Transverse colon (tissue), 4 donors: ENCODE measurements around the gene ZNF664. TPM values are rescaled to one million over a fixed set of nuclear protein-coding genes. Genes with fewer than 3 reads are reported as not detected.

ENCODE experiments used
- DNase-seq: peaks from one replicate; pipeline ENCODE4 v3.0.0-alpha.2; 2019
- H3K27ac ChIP-seq, 4 donors: fragments of 200-600 bp; sonication (generic); 2 replicates each; pipeline ENCODE4 v1.5.1; 2016 to 2018; ENCODE audit warnings: inconsistent platforms in 4 of 4
- H3K27me3 ChIP-seq: fragments of 200-600 bp; sonication (generic); 2 replicates; pipeline ENCODE4 v1.5.1; 2017; ENCODE audit warnings: inconsistent platforms
- H3K36me3 ChIP-seq, 4 donors: fragments of 200-600 bp; sonication (generic); 2 replicates each; pipeline ENCODE4 v1.5.1; 2017 to 2019; ENCODE audit warnings: inconsistent platforms in 4 of 4
- H3K4me1 ChIP-seq, 4 donors: fragments of 200-600 bp; sonication (generic); 2 replicates each; pipeline ENCODE4 v1.5.1; 2017 to 2020; ENCODE audit warnings: inconsistent platforms in 4 of 4
- H3K4me3 ChIP-seq, 4 donors: fragments of 200-600 bp; sonication (generic); 1 replicate in 1 of 4; 2 replicates in 3 of 4; pipeline versions ENCODE4 v1.5.1 to v1.6.1; 2017 to 2019; ENCODE audit warnings: inconsistent platforms in 4 of 4
- H3K9me3 ChIP-seq, 2 donors: fragments of 200-600 bp; sonication (generic); 2 replicates each; pipeline ENCODE4 v1.5.1; 2017 to 2019; ENCODE audit warnings: inconsistent platforms in 2 of 2
- EP300 ChIP-seq: sonication (generic); formaldehyde crosslinking; IDR thresholded peaks from one replicate; pipeline ENCODE4 v1.6.1; 2017; ENCODE audit warnings: antibody characterized with exemption, low read depth
- POLR2A ChIP-seq: fragments of 450-650 bp; IDR thresholded peaks from one replicate; pipeline ENCODE4 v1.6.1; 2016; ENCODE audit warnings: antibody characterized with exemption, mild to moderate bottlenecking, moderate library complexity
- POLR2AphosphoS5 ChIP-seq, 3 donors: sonication (generic); formaldehyde crosslinking; IDR thresholded peaks; one replicate each; pipeline ENCODE4 v1.6.1; 2016; ENCODE audit warnings: antibody characterized with exemption in 3 of 3
- WGBS, 2 donors: methylation state at CpG; one replicate each; pipeline ENCODE4 v1.1.5; 2018; ENCODE audit warnings: low coverage in 1 of 2; 5-methylcytosine and 5-hydroxymethylcytosine counted together
- in situ Hi-C, 4 donors: fragments of 200-750 bp; cut with MboI; loops; one replicate each; pipeline versions ENCODE4 v1.15.0 to v1.15.1; 2017; ENCODE audit warnings: low sequenced_read_pairs in 3 of 4, low pct_ligation_motif_present in 1 of 4, low pct_unique_long_range_greater_than_20kb in 1 of 4
- intact Hi-C: fragments of 100-400 bp; cut with DNase I; formaldehyde crosslinking; loops from one replicate; pipeline ENCODE4 v1.15.1; 2023; ENCODE audit warnings: low total_unique reads
- total RNA-seq, 4 donors: library from RNA; depleted of rRNA; stranded (reverse); fragments of >200 nt; gene quantifications; one replicate each; pipeline ENCODE4 v1.1.0, GENCODE V29; 2016
- TF ChIP-seq, protein P1 (sequence below), 5 experiments: fragments of 200-600 bp in 3 of 5; fragments of 450-650 bp in 2 of 5; sonication (generic) in 3 of 5; IDR thresholded peaks; 1 replicate in 2 of 5; 2 replicates in 3 of 5; pipeline ENCODE4 v1.5.1; 2016 to 2017; ENCODE audit warnings: antibody characterized with exemption in 5 of 5, inconsistent platforms in 3 of 5, mild to moderate bottlenecking in 2 of 5, moderate library complexity in 1 of 5

ZNF664 gene
- total RNA-seq, 4 donors from 2014 or later = 84.4 to 144 (median 103) TPM

DNA sequence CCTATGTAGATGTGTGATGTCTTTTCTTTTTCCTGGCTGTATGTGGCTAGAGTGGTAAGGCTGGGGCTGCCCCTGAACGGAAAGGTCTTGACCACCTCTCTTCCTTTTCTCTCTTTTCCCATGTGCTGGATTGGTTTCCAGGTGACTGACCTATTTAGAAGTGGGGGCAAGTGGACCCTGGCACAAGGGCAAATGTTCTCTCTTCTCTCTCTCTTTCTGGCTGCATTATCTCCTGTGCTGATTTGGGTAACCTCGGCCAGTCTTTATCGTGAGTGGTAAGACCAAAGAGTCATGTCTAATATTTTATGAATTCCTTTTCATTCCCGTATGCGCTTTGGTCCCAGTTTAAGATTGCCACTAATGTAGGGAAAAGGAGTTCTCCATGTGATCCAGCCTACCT lies 16.2 kb downstream of the ZNF664 start:
- in situ Hi-C loops (loop anchor here in 3 of 4 donors (10.0 kb wide), 1 partner anchor 84 kb away; no protein-coding TSS in a partner anchor), intact Hi-C loops (no loop called here)
- peaks cover 0 to 8% (median 2%) of the 10 kb centered on the region in 4 donors for H3K36me3 ChIP-seq
- DNase-seq = no peak
- no peaks in the 10 kb centered on the region for H3K9me3 ChIP-seq
- H3K4me3 ChIP-seq = no peak overlapping the region
- no peak overlapping the region for H3K27ac ChIP-seq
- 93 to 95% methylated on average over 4 to 5 of the region's 5 CpGs for WGBS, 2 donors
- H3K4me1 ChIP-seq = peaks cover 0 to 39% (median 12%) of the 10 kb centered on the region in 4 donors
- no peaks in the 10 kb centered on the region for H3K27me3 ChIP-seq
- TF ChIP-seq POLR2AphosphoS5 (IDR thresholded peaks at IDR 0.05) (no peak), POLR2A (no peak), EP300 (no peak)
- TF ChIP-seq, protein P1, sequence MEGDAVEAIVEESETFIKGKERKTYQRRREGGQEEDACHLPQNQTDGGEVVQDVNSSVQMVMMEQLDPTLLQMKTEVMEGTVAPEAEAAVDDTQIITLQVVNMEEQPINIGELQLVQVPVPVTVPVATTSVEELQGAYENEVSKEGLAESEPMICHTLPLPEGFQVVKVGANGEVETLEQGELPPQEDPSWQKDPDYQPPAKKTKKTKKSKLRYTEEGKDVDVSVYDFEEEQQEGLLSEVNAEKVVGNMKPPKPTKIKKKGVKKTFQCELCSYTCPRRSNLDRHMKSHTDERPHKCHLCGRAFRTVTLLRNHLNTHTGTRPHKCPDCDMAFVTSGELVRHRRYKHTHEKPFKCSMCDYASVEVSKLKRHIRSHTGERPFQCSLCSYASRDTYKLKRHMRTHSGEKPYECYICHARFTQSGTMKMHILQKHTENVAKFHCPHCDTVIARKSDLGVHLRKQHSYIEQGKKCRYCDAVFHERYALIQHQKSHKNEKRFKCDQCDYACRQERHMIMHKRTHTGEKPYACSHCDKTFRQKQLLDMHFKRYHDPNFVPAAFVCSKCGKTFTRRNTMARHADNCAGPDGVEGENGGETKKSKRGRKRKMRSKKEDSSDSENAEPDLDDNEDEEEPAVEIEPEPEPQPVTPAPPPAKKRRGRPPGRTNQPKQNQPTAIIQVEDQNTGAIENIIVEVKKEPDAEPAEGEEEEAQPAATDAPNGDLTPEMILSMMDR (IDR thresholded peaks at IDR 0.05) = no peak

DNA sequence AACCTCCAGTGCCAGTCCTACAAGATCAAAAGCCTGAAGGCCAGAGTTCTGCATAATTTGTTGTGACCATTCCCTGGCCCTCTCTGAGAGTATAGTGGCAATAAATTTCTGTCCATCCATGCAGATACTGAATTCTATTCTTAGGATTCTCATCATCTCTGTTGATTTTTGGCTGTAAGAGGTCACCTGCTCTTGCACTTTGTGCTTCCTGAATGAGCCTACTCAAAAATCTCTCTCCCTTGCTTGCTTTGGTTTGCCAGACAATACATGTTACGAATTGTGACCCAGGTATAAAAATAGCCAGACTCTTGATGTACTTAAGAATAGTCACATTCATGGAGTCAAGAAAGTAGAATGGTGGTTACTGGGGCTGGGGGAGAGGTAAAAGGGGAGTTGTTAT lies 16.7 kb downstream of the ZNF664 start:
- no peak overlapping the region for H3K4me3 ChIP-seq
- no peaks in the 10 kb centered on the region for H3K9me3 ChIP-seq
- no peaks in the 10 kb centered on the region for H3K27me3 ChIP-seq
- no peak overlapping the region for H3K27ac ChIP-seq
- WGBS, 2 donors = 80 to 90% methylated on average over 1 of the region's 1 CpG
- in situ Hi-C loops (loop anchor here in 3 of 4 donors (10.0 kb wide), 1 partner anchor 85 kb away; no protein-coding TSS in a partner anchor), intact Hi-C loops (no loop called here)
- peaks cover 0 to 8% (median 2%) of the 10 kb centered on the region in 4 donors for H3K36me3 ChIP-seq
- no peak for TF ChIP-seq EP300
- TF ChIP-seq, protein P1 (IDR thresholded peaks at IDR 0.05) = no peak
- TF ChIP-seq POLR2AphosphoS5 (IDR thresholded peaks at IDR 0.05) = no peak
- TF ChIP-seq POLR2A = no peak
- H3K4me1 ChIP-seq = peaks cover 0 to 37% (median 12%) of the 10 kb centered on the region in 4 donors
- no peak for DNase-seq

DNA sequence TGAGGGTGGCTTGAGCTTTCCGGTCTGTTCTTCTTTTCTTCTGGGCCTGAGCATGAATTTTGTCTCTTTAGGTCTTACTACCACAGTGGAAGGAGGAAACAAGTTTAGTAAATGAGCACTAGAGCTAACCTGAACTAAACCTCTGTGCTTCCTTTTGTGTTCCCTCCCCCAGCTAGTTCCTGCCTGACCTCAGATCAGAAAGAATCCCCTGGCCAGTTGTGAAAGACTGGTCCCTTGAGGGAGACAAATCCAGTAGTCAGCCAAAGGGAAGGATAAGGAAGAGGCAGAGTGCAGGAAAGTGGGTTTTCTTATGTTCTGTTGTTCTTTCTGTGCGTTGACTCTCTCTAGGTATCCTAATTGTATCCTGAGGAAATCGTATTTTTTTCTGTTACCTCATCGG lies 17.5 kb downstream of the ZNF664 start:
- in situ Hi-C loops = no loop called here
- Histone ChIP-seq H3K4me1 (peaks cover 0 to 37% (median 12%) of the 10 kb centered on the region in 4 donors), H3K4me3 (no peak overlapping the region), H3K9me3 (no peaks in the 10 kb centered on the region), H3K36me3 (peaks cover 0 to 8% (median 2%) of the 10 kb centered on the region in 4 donors), H3K27ac (peak overlapping the region; percentile 15 to 41 (median 28)), H3K27me3 (no peaks in the 10 kb centered on the region)
- intact Hi-C loops = no loop called here
- DNase-seq = no peak
- 70 to 80% methylated on average over 1 to 4 of the region's 4 CpGs for WGBS, 2 donors
- TF ChIP-seq, protein P1 (IDR thresholded peaks at IDR 0.05) = no peak
- no peak for TF ChIP-seq POLR2AphosphoS5 (IDR thresholded peaks at IDR 0.05)
- TF ChIP-seq EP300 = no peak
- TF ChIP-seq POLR2A = no peak

DNA sequence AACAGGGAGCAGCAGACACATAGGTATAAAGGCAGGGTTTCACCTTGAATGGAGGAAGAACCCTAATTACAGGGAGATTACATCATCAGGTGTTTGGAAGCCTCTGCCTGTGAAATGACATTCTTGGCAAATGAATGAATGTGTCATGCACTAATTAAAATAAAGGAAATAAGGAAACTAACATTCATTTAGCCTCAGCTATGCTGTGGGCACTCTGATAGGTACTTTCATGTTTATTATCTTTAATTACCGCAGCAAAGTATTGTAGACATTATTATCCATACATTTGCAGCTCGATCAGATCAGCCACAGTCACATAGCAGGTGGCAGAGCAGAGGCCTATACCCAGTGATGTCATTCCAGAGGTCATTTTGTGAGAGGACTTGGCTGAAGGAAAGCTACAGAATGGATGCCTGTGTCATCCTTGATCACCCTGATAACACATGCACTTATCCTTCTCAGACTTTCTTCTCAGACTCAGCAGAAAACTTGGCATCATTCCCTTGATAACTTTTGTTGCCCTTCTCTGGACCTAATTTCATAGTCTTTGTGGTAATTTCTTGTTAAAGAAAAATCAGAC lies 18.4 kb downstream of the ZNF664 start:
- no peak for DNase-seq
- intact Hi-C loops (no loop called here), in situ Hi-C loops (no loop called here)
- TF ChIP-seq, protein P1 (IDR thresholded peaks at IDR 0.05) = no peak
- TF ChIP-seq POLR2A (no peak), POLR2AphosphoS5 (IDR thresholded peaks at IDR 0.05) (no peak), EP300 (no peak)
- no peak overlapping the region for H3K4me3 ChIP-seq
- no peaks in the 10 kb centered on the region for H3K27me3 ChIP-seq
- H3K27ac ChIP-seq = peak overlapping the region in 3 of 4 donors; percentile 26 to 41 (median 30)
- H3K36me3 ChIP-seq = peaks cover 0 to 8% (median 2%) of the 10 kb centered on the region in 4 donors
- 53 to 54% methylated on average over 2 of the region's 2 CpGs for WGBS, 2 donors
- H3K9me3 ChIP-seq = no peaks in the 10 kb centered on the region
- peaks cover 0 to 34% (median 12%) of the 10 kb centered on the region in 4 donors for H3K4me1 ChIP-seq
